Measurements from ENCODE around the gene EFNA3. TPM values are rescaled to one million over a fixed set of nuclear protein-coding genes. Genes with fewer than 3 reads are reported as not detected.

EFNA3 gene
- polyA plus RNA-seq, 1 donor from 2014 or later, result 12.2 TPM

DNA sequence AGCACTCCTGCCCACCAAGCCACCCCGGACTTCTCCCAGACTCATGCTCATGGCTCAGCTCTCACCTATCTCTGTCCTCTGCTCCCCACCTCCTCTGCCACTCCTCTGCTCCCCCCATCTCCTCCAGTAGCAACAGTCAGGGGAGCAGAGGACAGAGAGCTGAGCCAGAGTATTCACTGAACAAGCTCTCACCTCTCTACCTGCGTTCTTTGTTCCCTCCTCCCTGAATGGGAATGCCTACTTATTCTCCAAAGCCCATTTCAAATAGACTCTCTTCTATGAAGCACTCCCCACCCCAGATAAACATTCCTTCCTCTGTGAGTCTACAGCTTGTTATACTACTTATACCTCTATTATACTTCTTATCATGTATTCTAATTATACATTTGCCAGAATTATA, 42.6 kb downstream of the EFNA3 start:
- Histone ChIP-seq H3K36me3 (ENCODE audit: insufficient read depth, low read length) (no peaks in the 10 kb centered on the region), H4K20me1 (ENCODE audit: insufficient read depth) (no peaks in the 10 kb centered on the region), H3K9me2 (ENCODE audit: insufficient read depth, low read length) (no peaks in the 10 kb centered on the region), H3K9me3 (ENCODE audit: low read length) (no peaks in the 10 kb centered on the region), H3F3A (ENCODE audit: insufficient read depth, low read length, poor library complexity, severe bottlenecking) (no peaks in the 10 kb centered on the region), H3K27ac (ENCODE audit: low read length) (no peak overlapping the region), H3K4me2 (ENCODE audit: low read length) (no peak overlapping the region), H3K4me3 (ENCODE audit: low read length) (no peak overlapping the region), H3K79me2 (replicated peaks; ENCODE audit: insufficient read depth, low read length) (no peaks in the 10 kb centered on the region), H2AFZ (ENCODE audit: low read depth, low read length) (no peak overlapping the region), H3K27me3 (ENCODE audit: insufficient read depth, low read depth, low read length) (peaks cover 20% of the 10 kb centered on the region), H3K9ac (ENCODE audit: low read length) (no peak overlapping the region)
- TF ChIP-seq TAF1 (IDR thresholded peaks at IDR 0.05; ENCODE audit: low read depth) (no peak), EP300 (conservative IDR thresholded peaks at IDR 0.05; ENCODE audit: poor library complexity, severe bottlenecking) (no peak), RAD21 (conservative IDR thresholded peaks at IDR 0.05) (no peak), MXI1 (conservative IDR thresholded peaks at IDR 0.05; ENCODE audit: poor library complexity, severe bottlenecking) (no peak), SMC3 (conservative IDR thresholded peaks at IDR 0.05; ENCODE audit: poor library complexity) (no peak), EZH2 (IDR thresholded peaks at IDR 0.05; ENCODE audit: borderline replicate concordance, insufficient read depth, low read length, poor library complexity, severe bottlenecking) (no peak), POLR2AphosphoS5 (IDR thresholded peaks at IDR 0.05) (no peak)
- TF ChIP-seq, protein P1, sequence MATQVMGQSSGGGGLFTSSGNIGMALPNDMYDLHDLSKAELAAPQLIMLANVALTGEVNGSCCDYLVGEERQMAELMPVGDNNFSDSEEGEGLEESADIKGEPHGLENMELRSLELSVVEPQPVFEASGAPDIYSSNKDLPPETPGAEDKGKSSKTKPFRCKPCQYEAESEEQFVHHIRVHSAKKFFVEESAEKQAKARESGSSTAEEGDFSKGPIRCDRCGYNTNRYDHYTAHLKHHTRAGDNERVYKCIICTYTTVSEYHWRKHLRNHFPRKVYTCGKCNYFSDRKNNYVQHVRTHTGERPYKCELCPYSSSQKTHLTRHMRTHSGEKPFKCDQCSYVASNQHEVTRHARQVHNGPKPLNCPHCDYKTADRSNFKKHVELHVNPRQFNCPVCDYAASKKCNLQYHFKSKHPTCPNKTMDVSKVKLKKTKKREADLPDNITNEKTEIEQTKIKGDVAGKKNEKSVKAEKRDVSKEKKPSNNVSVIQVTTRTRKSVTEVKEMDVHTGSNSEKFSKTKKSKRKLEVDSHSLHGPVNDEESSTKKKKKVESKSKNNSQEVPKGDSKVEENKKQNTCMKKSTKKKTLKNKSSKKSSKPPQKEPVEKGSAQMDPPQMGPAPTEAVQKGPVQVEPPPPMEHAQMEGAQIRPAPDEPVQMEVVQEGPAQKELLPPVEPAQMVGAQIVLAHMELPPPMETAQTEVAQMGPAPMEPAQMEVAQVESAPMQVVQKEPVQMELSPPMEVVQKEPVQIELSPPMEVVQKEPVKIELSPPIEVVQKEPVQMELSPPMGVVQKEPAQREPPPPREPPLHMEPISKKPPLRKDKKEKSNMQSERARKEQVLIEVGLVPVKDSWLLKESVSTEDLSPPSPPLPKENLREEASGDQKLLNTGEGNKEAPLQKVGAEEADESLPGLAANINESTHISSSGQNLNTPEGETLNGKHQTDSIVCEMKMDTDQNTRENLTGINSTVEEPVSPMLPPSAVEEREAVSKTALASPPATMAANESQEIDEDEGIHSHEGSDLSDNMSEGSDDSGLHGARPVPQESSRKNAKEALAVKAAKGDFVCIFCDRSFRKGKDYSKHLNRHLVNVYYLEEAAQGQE (IDR thresholded peaks at IDR 0.05; ENCODE audit: borderline replicate concordance), result no peak
- TF ChIP-seq, protein P2, sequence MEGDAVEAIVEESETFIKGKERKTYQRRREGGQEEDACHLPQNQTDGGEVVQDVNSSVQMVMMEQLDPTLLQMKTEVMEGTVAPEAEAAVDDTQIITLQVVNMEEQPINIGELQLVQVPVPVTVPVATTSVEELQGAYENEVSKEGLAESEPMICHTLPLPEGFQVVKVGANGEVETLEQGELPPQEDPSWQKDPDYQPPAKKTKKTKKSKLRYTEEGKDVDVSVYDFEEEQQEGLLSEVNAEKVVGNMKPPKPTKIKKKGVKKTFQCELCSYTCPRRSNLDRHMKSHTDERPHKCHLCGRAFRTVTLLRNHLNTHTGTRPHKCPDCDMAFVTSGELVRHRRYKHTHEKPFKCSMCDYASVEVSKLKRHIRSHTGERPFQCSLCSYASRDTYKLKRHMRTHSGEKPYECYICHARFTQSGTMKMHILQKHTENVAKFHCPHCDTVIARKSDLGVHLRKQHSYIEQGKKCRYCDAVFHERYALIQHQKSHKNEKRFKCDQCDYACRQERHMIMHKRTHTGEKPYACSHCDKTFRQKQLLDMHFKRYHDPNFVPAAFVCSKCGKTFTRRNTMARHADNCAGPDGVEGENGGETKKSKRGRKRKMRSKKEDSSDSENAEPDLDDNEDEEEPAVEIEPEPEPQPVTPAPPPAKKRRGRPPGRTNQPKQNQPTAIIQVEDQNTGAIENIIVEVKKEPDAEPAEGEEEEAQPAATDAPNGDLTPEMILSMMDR (IDR thresholded peaks at IDR 0.05; ENCODE audit: poor library complexity, severe bottlenecking), result no peak

DNA sequence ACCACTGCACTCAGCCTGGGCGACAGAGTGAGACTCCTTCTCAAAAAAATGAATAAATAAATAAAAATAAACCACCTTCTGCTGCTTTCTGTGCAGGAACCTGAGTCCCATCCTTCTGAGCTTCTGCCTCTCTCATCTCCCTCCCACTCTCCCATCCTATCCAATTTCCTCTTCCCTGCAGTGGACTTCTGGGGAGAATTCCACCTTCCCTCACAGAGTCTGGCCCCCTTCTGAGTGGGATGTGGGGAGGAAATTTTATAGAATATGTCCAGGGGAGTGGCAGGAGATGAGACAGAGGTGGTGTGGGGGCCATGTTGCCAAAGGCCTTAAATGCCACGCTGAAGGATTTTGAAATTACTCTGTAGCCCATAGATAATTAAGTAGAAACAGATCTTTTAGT, 43.7 kb downstream of the EFNA3 start:
- Histone ChIP-seq H4K20me1 (ENCODE audit: insufficient read depth) (no peaks in the 10 kb centered on the region), H3K36me3 (ENCODE audit: insufficient read depth, low read length) (no peaks in the 10 kb centered on the region), H2AFZ (ENCODE audit: low read depth, low read length) (no peak overlapping the region), H3F3A (ENCODE audit: insufficient read depth, low read length, poor library complexity, severe bottlenecking) (peaks cover 2% of the 10 kb centered on the region), H3K9me3 (ENCODE audit: low read length) (no peaks in the 10 kb centered on the region), H3K4me3 (ENCODE audit: low read length) (no peak overlapping the region), H3K27me3 (ENCODE audit: insufficient read depth, low read depth, low read length) (peaks cover 31% of the 10 kb centered on the region), H3K9ac (ENCODE audit: low read length) (no peak overlapping the region), H3K27ac (ENCODE audit: low read length) (no peak overlapping the region), H3K79me2 (replicated peaks; ENCODE audit: insufficient read depth, low read length) (no peaks in the 10 kb centered on the region), H3K4me2 (ENCODE audit: low read length) (no peak overlapping the region), H3K9me2 (ENCODE audit: insufficient read depth, low read length) (no peaks in the 10 kb centered on the region)
- no peak for TF ChIP-seq TAF1 (IDR thresholded peaks at IDR 0.05; ENCODE audit: low read depth)
- TF ChIP-seq, protein P2 (IDR thresholded peaks at IDR 0.05; ENCODE audit: poor library complexity, severe bottlenecking), result no peak
- TF ChIP-seq, protein P1 (IDR thresholded peaks at IDR 0.05; ENCODE audit: borderline replicate concordance), result no peak
- no peak for TF ChIP-seq SMC3 (conservative IDR thresholded peaks at IDR 0.05; ENCODE audit: poor library complexity)

All from neural cell (in vitro differentiated cells).